ENCODE measurements around the gene PLPP4. TPM values are rescaled to one million over a fixed set of nuclear protein-coding genes. Genes with fewer than 3 reads are reported as not detected.

Gene PLPP4
- total RNA-seq, 4 donors from 2014 or later: 0.41 to 0.79 TPM; not detected in 2

DNA sequence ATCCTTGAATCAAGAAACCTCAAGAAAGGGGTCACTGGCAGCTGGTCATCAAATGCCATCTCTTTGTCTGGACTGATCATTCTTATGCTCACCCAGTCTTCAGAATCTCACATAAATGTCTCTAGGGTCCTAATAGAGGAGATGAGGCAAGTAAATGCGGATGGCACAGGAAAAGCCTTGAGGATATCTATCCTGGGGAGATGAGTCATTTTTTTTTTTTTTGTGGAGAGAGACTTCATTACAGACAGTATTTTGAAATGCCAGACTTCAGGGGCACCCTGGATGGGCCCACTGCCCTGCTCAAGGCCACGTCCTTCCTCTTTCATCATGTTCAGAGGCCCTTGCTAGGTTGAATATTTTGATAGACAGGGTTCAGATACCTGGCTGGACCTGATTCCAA, 19.5 kb upstream of the PLPP4 start:
- TF ChIP-seq POLR2A (IDR thresholded peaks at IDR 0.05) (no peak), EP300 (IDR thresholded peaks at IDR 0.05; ENCODE audit: low read depth) (no peak), POLR2AphosphoS5 (IDR thresholded peaks at IDR 0.05) (no peak)
- TF ChIP-seq, protein P1, sequence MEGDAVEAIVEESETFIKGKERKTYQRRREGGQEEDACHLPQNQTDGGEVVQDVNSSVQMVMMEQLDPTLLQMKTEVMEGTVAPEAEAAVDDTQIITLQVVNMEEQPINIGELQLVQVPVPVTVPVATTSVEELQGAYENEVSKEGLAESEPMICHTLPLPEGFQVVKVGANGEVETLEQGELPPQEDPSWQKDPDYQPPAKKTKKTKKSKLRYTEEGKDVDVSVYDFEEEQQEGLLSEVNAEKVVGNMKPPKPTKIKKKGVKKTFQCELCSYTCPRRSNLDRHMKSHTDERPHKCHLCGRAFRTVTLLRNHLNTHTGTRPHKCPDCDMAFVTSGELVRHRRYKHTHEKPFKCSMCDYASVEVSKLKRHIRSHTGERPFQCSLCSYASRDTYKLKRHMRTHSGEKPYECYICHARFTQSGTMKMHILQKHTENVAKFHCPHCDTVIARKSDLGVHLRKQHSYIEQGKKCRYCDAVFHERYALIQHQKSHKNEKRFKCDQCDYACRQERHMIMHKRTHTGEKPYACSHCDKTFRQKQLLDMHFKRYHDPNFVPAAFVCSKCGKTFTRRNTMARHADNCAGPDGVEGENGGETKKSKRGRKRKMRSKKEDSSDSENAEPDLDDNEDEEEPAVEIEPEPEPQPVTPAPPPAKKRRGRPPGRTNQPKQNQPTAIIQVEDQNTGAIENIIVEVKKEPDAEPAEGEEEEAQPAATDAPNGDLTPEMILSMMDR (IDR thresholded peaks at IDR 0.05): no peak
- H3K36me3 ChIP-seq: no peaks in the 10 kb centered on the region
- intact Hi-C loops (cut with DNase I; ENCODE audit: low total_unique reads): no loop called here
- in situ Hi-C loops (cut with MboI; ENCODE audit: low pct_ligation_motif_present in 1 of 4, low pct_unique_long_range_greater_than_20kb in 1 of 4, low sequenced_read_pairs in 3 of 4): no loop called here
- no peak overlapping the region for H3K27ac ChIP-seq
- H3K4me1 ChIP-seq: no peaks in the 10 kb centered on the region
- 70 to 100% methylated on average over 1 to 2 of the region's 2 CpGs for WGBS, 2 donors (ENCODE audit: low coverage in 1 of 2)
- DNase-seq: no peak
- H3K4me3 ChIP-seq: no peak overlapping the region
- H3K27me3 ChIP-seq: peaks cover 3% of the 10 kb centered on the region
- no peaks in the 10 kb centered on the region for H3K9me3 ChIP-seq

DNA sequence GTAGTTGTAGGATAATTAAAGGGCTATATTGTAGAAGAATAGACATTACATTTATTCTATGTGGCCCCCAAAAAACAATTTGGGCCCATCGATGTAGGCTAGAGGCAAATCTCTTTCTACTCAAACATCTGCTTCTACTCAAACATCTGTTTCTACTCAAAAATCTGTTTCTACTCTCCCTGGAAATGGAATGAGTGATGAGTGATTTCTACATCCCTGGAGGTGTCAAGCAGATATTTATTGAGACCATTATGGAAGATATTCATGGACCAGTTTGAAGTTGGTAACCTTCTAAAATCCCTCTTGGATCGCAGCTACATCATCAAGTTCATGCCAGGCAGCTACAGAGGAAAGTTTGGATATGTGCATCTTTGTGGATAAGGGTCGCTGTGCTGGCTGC, 5.1 kb upstream of the PLPP4 start:
- TF ChIP-seq, protein P1 (IDR thresholded peaks at IDR 0.05): no peak
- TF ChIP-seq POLR2AphosphoS5 (IDR thresholded peaks at IDR 0.05) (no peak), POLR2A (IDR thresholded peaks at IDR 0.05) (no peak), EP300 (IDR thresholded peaks at IDR 0.05; ENCODE audit: low read depth) (no peak)
- Histone ChIP-seq H3K4me3 (no peak overlapping the region), H3K9me3 (no peaks in the 10 kb centered on the region), H3K27me3 (peaks cover 14% of the 10 kb centered on the region), H3K4me1 (peaks cover 0 to 6% (median 3%) of the 10 kb centered on the region in 4 donors), H3K36me3 (no peaks in the 10 kb centered on the region), H3K27ac (no peak overlapping the region)
- in situ Hi-C loops (cut with MboI; ENCODE audit: low pct_ligation_motif_present in 1 of 4, low pct_unique_long_range_greater_than_20kb in 1 of 4, low sequenced_read_pairs in 3 of 4): no loop called here
- no peak for DNase-seq
- intact Hi-C loops (cut with DNase I; ENCODE audit: low total_unique reads): no loop called here
- WGBS, 2 donors (ENCODE audit: low coverage in 1 of 2): 40 to 87% methylated on average over 1 to 3 of the region's 3 CpGs

DNA sequence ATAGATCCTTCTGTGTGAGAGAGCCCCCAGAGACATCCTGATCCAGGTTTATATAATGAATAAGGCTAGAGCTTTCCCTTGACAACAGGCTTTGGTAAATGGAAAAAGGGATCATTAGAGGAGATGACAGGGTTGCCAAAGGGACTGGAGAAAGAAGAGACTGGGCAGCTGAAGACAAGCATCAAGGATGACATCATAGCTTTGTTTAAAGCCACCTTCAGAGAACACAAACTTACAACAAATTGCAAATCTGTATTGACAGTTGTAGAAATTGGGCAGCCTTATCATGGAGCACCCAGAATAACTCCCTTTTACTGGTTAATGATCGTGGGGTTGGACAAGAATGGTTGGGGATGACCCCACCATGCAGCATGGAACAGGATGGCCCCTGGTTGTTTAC, 3.7 kb upstream of the PLPP4 start:
- in situ Hi-C loops (cut with MboI; ENCODE audit: low pct_ligation_motif_present in 1 of 4, low pct_unique_long_range_greater_than_20kb in 1 of 4, low sequenced_read_pairs in 3 of 4): no loop called here
- Histone ChIP-seq H3K27ac (no peak overlapping the region), H3K27me3 (peaks cover 28% of the 10 kb centered on the region), H3K4me3 (no peak overlapping the region), H3K4me1 (peaks cover 5 to 14% (median 10%) of the 10 kb centered on the region in 4 donors), H3K9me3 (no peaks in the 10 kb centered on the region), H3K36me3 (no peaks in the 10 kb centered on the region)
- DNase-seq: no peak
- intact Hi-C loops (cut with DNase I; ENCODE audit: low total_unique reads): no loop called here
- TF ChIP-seq POLR2AphosphoS5 (IDR thresholded peaks at IDR 0.05) (no peak), POLR2A (IDR thresholded peaks at IDR 0.05) (no peak), EP300 (IDR thresholded peaks at IDR 0.05; ENCODE audit: low read depth) (no peak)
- TF ChIP-seq, protein P1 (IDR thresholded peaks at IDR 0.05): no peak
- 33 to 41% methylated on average over 1 of the region's 1 CpG for WGBS, 2 donors (ENCODE audit: low coverage in 1 of 2)

DNA sequence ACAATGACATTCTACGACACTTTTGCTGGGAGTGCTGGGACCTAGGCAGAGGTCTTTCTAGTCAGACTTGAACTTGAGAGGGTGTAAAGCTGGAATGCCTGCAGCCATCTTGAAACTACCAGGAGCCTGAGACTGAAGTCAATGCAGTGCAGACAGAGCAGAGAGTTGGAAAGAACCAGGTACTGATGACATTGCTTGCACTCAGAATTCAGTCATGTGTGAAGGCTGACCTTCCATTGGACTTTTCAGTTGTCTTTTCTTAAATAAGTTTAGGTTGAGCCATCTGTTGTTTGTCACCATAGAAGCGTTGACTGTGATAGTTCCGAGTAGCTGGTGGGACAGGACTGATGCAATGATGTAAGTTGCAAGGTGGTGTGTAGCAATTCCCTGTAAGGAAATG, 3.1 kb upstream of the PLPP4 start:
- 44 to 71% methylated on average over 2 to 3 of the region's 3 CpGs for WGBS, 2 donors (ENCODE audit: low coverage in 1 of 2)
- Histone ChIP-seq H3K4me1 (peaks cover 5 to 14% (median 10%) of the 10 kb centered on the region in 4 donors), H3K36me3 (no peaks in the 10 kb centered on the region), H3K27me3 (peaks cover 33% of the 10 kb centered on the region), H3K9me3 (no peaks in the 10 kb centered on the region), H3K27ac (no peak overlapping the region), H3K4me3 (no peak overlapping the region)
- TF ChIP-seq, protein P1 (IDR thresholded peaks at IDR 0.05): no peak
- TF ChIP-seq POLR2A (IDR thresholded peaks at IDR 0.05): no peak
- TF ChIP-seq POLR2AphosphoS5 (IDR thresholded peaks at IDR 0.05): no peak
- no peak for TF ChIP-seq EP300 (IDR thresholded peaks at IDR 0.05; ENCODE audit: low read depth)
- DNase-seq: no peak
- in situ Hi-C loops (cut with MboI; ENCODE audit: low pct_ligation_motif_present in 1 of 4, low pct_unique_long_range_greater_than_20kb in 1 of 4, low sequenced_read_pairs in 3 of 4) (no loop called here), intact Hi-C loops (cut with DNase I; ENCODE audit: low total_unique reads) (no loop called here)

Data from transverse colon (tissue), 4 donors.